ENCODE results near the gene DPP8.

DNA sequence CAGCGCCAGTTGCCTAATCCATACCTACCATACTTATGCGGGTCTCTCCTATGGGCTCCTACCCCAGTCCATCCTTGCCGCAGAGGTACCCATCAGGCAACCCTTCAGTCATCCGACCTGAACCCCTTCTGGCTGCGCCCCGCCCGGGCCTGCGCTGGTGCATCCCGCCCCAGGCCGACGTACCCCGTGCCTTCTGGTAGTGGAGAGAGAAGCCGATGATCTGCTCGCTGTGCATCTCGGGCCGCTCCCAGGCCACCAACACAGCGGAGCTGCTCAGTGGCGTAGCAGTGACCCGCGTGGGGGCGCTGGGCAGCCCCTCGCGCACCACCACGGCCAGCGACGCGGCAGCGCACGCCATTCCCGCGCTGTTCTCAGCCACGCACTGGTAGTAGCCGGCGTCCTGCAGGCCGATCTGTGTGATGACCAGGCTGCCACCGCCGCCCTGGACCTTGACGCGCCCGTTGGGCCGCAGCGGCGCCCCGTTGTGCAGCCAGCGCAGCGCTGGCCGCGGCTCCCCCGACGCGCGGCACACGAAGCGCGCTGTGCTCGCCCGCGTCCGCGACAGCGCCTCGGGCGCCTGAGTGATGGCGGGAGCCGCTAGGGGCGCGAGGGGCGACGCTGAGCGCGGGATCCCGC is 121.8 kb downstream of the DPP8 start:
- TF ChIP-seq POLR2A (IDR thresholded peaks at IDR 0.05; ENCODE audit: low read depth, low read length) (no peak), POLR2AphosphoS5 (IDR thresholded peaks at IDR 0.05; ENCODE audit: low read depth, low read length) (no peak)
